Hematopoietic multipotent progenitor cell (in vitro differentiated cells): ENCODE data around the gene CCDC170. TPM values are rescaled to one million over a fixed set of nuclear protein-coding genes. Genes with fewer than 3 reads are reported as not detected.
"Not testable (repeated sequence)": the region's sequence is repeated elsewhere in the genome, so short reads cannot be mapped to it uniquely, and the experiment has no call there.

Experiments
- DNase-seq, 3 donors: peaks; one replicate each; pipeline ENCODE4 v3.0.0-alpha.2; 2011 to 2015; ENCODE audit warnings: low read depth in 2 of 3, low spot score in 2 of 3
- total RNA-seq: library from RNA; depleted of rRNA; stranded (reverse); fragments of >200 nt; gene quantifications from one replicate; pipeline ENCODE4 v1.2.3, GENCODE V29; 2012

CCDC170 gene
- not detected for total RNA-seq

GRCh38 chr6:151493804-151494234, at the start of gene CCDC170:
CCDC170 (plus strand) TSS chr6:151494017; CDS start chr6:151494129, 112 bp downstream.
- peak in 2 of 3 donors; percentile 32 to 42 for DNase-seq

GRCh38 chr6:151445482-151445881, 48.3 kb upstream of the CCDC170 start:
- DNase-seq = no peak

- no peak for DNase-seq
Observed at GRCh38 chr6:151447237-151447636, 46.6 kb upstream of the CCDC170 start.

- DNase-seq = no peak
Observed at GRCh38 chr6:151448623-151449022, 45.2 kb upstream of the CCDC170 start.

- not testable (repeated sequence) for DNase-seq
Observed at GRCh38 chr6:151450928-151451327, 42.9 kb upstream of the CCDC170 start.

GRCh38 chr6:151451417-151451949, 42.3 kb upstream of the CCDC170 start:
- no peak for DNase-seq

- peak; percentile 98 to 100 (median 100) for DNase-seq
Observed at GRCh38 chr6:151451950-151452749, 41.7 kb upstream of the CCDC170 start, which contains the start of gene RMND1. RMND1 (minus strand) TSS chr6:151452126; CDS start chr6:151445811, 6,315 bp downstream.

GRCh38 chr6:151452750-151453427, 40.9 kb upstream of the CCDC170 start:
- DNase-seq = peak in 1 of 3 donors; percentile 22

GRCh38 chr6:151455751-151456398, 37.9 kb upstream of the CCDC170 start:
- DNase-seq = not testable (repeated sequence)

GRCh38 chr6:151461673-151462072, 32.1 kb upstream of the CCDC170 start:
- no peak for DNase-seq

GRCh38 chr6:151464702-151465101, 29.1 kb upstream of the CCDC170 start:
- no peak for DNase-seq

GRCh38 chr6:151475653-151476523, 17.9 kb upstream of the CCDC170 start:
- DNase-seq = peak in 2 of 3 donors; percentile 37 to 62

- DNase-seq = no peak
Observed at GRCh38 chr6:151477726-151478125, 16.1 kb upstream of the CCDC170 start.

GRCh38 chr6:151478670-151479069, 15.1 kb upstream of the CCDC170 start:
- DNase-seq = no peak

GRCh38 chr6:151481786-151482185, 12.0 kb upstream of the CCDC170 start:
- DNase-seq = peak in 2 of 3 donors; percentile 53 to 74

GRCh38 chr6:151482290-151482689, 11.5 kb upstream of the CCDC170 start:
- peak in 2 of 3 donors; percentile 19 to 43 for DNase-seq

GRCh38 chr6:151483994-151484393, 9.8 kb upstream of the CCDC170 start:
- DNase-seq = no peak

- DNase-seq = no peak
Observed at GRCh38 chr6:151488226-151488625, 5.6 kb upstream of the CCDC170 start.

- DNase-seq = no peak
Observed at GRCh38 chr6:151490996-151491395, 2.8 kb upstream of the CCDC170 start.
